PC-9 (cell line): ENCODE measurements around the gene TMSB4X. TPM values are rescaled to one million over a fixed set of nuclear protein-coding genes. Genes with fewer than 3 reads are reported as not detected.

Experiments used
- BruUV-seq: library from RNA; stranded (reverse); fragments of 400-500 nt; replicated peaks from 2 replicates; lab custom pipeline; 2021; lab: Mats Ljungman, UMichigan
- CTCF ChIA-PET: fragments of 300-600 bp; sonication (Branson Sonifier 250); formaldehyde crosslinking; loops from one replicate; lab custom pipeline; 2022; ENCODE audit warnings: antibody characterized with exemption; lab: Charles Lee
- POLR2A ChIA-PET: fragments of 300-600 bp; sonication (Branson Sonifier 250); formaldehyde crosslinking; loops from one replicate; lab custom pipeline; 2022; ENCODE audit warnings: antibody characterized with exemption; ENCODE audit not compliant: unreplicated experiment; lab: Charles Lee
- DNase-seq, 2 experiments: peaks; one replicate each; pipeline versions ENCODE4 v3.0.0 to v3.0.0-alpha.2; 2015 to 2022; ENCODE audit warnings: mixed read lengths in 1 of 2
- H2AFZ ChIP-seq: fragments of 200-600 bp; sonication (generic); 2 replicates; pipeline ENCODE4 v1.8.1; 2017; ENCODE audit warnings: antibody characterized with exemption
- H3F3A ChIP-seq: fragments of 200-600 bp; sonication (generic); 2 replicates; pipeline ENCODE4 v1.8.1; 2017; ENCODE audit warnings: antibody characterized with exemption, mild to moderate bottlenecking, low read depth; ENCODE audit not compliant: insufficient read depth
- H3K27ac ChIP-seq: fragments of 200-600 bp; sonication (generic); 2 replicates; pipeline ENCODE4 v1.6.1; 2016; ENCODE audit warnings: mixed run types
- H3K27me3 ChIP-seq: fragments of 200-600 bp; sonication (generic); 2 replicates; pipeline ENCODE4 v1.6.1; 2016; ENCODE audit warnings: low read depth, mixed run types; ENCODE audit not compliant: insufficient read depth
- H3K36me3 ChIP-seq: fragments of 200-600 bp; sonication (generic); 2 replicates; pipeline ENCODE4 v1.6.1; 2016; ENCODE audit warnings: low read depth, mixed run types
- H3K4me1 ChIP-seq: fragments of 200-600 bp; sonication (generic); replicated peaks from 2 replicates; pipeline ENCODE4 v1.6.1; 2016; ENCODE audit warnings: mixed run types; ENCODE audit not compliant: insufficient read depth
- H3K4me2 ChIP-seq: fragments of 200-600 bp; sonication (generic); 2 replicates; pipeline ENCODE4 v1.6.1; 2017; ENCODE audit warnings: mixed run types
- H3K4me3 ChIP-seq: fragments of 200-600 bp; sonication (generic); 2 replicates; pipeline ENCODE4 v1.6.1; 2016; ENCODE audit warnings: mixed run types
- H3K79me2 ChIP-seq: fragments of 200-600 bp; sonication (generic); 2 replicates; pipeline ENCODE4 v1.6.1; 2017; ENCODE audit warnings: low read depth, mixed run types
- H3K9me2 ChIP-seq: fragments of 200-600 bp; sonication (generic); 2 replicates; pipeline ENCODE4 v1.8.1; 2017; ENCODE audit warnings: mild to moderate bottlenecking; ENCODE audit not compliant: insufficient read depth
- H3K9me3 ChIP-seq: fragments of 200-600 bp; sonication (generic); 2 replicates; pipeline ENCODE4 v1.8.1; 2016; ENCODE audit warnings: low read depth; ENCODE audit not compliant: insufficient read depth
- H4K20me1 ChIP-seq: fragments of 200-600 bp; sonication (generic); 2 replicates; pipeline ENCODE4 v1.8.1; 2017; ENCODE audit not compliant: insufficient read depth
- EZH2 ChIP-seq: fragments of 200-600 bp; sonication (generic); IDR thresholded peaks from 2 replicates; pipeline ENCODE4 v1.8.0; 2017; ENCODE audit warnings: antibody characterized with exemption, low read depth
- intact Hi-C: fragments of 100-400 bp; cut with micrococcal nuclease; formaldehyde crosslinking; loops from one replicate; pipeline ENCODE4 v1.10.0; 2022; ENCODE audit not compliant: unreplicated experiment
- total RNA-seq: library from RNA; stranded (reverse); gene quantifications from 2 replicates; pipeline ENCODE4 v1.2.3, GENCODE V29; 2021
- TF ChIP-seq, protein P1 (sequence below): fragments of 200-600 bp; sonication (generic); conservative IDR thresholded peaks from 2 replicates; pipeline ENCODE4 v1.6.1; 2017; ENCODE audit warnings: mixed run types, antibody characterized with exemption, mild to moderate bottlenecking, moderate library complexity

Gene TMSB4X
- total RNA-seq, 1 experiment from 2014 or later, result 2,589 TPM

DNA sequence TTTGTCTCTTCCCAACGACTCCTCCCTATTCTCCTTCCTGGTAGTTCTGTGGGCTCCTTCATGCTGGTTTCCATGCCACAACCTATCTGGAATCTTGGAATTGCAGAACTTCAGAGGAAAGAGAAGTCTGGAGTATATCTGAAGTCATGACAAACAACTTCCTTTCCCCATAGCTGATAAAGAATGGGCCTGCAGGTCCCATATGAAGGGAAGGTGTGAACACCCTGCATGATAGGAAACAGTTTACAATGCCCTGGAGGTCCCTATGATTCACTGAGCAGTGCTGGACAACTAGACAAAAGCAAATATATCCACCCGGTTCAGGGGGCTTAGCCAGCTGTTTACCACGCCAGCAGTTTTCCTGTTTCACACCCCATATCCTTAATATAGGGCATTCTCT is 50.1 kb downstream of the TMSB4X start:
- POLR2A ChIA-PET, result no interaction called here
- TF ChIP-seq, protein P1, sequence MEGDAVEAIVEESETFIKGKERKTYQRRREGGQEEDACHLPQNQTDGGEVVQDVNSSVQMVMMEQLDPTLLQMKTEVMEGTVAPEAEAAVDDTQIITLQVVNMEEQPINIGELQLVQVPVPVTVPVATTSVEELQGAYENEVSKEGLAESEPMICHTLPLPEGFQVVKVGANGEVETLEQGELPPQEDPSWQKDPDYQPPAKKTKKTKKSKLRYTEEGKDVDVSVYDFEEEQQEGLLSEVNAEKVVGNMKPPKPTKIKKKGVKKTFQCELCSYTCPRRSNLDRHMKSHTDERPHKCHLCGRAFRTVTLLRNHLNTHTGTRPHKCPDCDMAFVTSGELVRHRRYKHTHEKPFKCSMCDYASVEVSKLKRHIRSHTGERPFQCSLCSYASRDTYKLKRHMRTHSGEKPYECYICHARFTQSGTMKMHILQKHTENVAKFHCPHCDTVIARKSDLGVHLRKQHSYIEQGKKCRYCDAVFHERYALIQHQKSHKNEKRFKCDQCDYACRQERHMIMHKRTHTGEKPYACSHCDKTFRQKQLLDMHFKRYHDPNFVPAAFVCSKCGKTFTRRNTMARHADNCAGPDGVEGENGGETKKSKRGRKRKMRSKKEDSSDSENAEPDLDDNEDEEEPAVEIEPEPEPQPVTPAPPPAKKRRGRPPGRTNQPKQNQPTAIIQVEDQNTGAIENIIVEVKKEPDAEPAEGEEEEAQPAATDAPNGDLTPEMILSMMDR, result no peak
- no peak for TF ChIP-seq EZH2
- H3K27ac ChIP-seq, result no peak overlapping the region

More for the DNA sequence above, 50.1 kb downstream of the TMSB4X start:
- CTCF ChIA-PET, result no interaction called here
- Histone ChIP-seq H4K20me1 (no peaks in the 10 kb centered on the region), H3K79me2 (no peaks in the 10 kb centered on the region), H3K9me2 (no peaks in the 10 kb centered on the region), H2AFZ (no peak overlapping the region), H3F3A (peaks cover 27% of the 10 kb centered on the region), H3K4me1 (peaks cover 53% of the 10 kb centered on the region), H3K4me3 (no peak overlapping the region), H3K9me3 (no peaks in the 10 kb centered on the region), H3K36me3 (no peaks in the 10 kb centered on the region), H3K4me2 (no peak overlapping the region), H3K27me3 (no peaks in the 10 kb centered on the region)
- no TSS peak for BruUV-seq
- no peak for DNase-seq
- intact Hi-C loops, result no loop called here

Other genes starting within 250 kb of the TMSB4X start
- gene PRPS2, start 183.7 kb upstream of the TMSB4X start, total RNA-seq, result 72.0 and 107 TPM in 2 replicates
- gene TLR7, start 108.0 kb upstream of the TMSB4X start, total RNA-seq, result not detected in 2 replicates
- gene TLR8, start 68.5 kb upstream of the TMSB4X start, total RNA-seq, result not detected in 2 replicates
- gene FAM9C, start 69.5 kb downstream of the TMSB4X start, total RNA-seq, result not detected in 2 replicates